HG02623 (cell line): ENCODE results near the gene CECR2.
"Not testable (repeated sequence)": the region's sequence is repeated elsewhere in the genome, so short reads cannot be mapped to it uniquely, and the experiment has no call there.

ENCODE experiments used
- ATAC-seq: cut with Tn5 transposase; IDR thresholded peaks from one replicate; pipeline ENCODE4 v1.9.1; 2021; ENCODE audit warnings: moderate library complexity; ENCODE audit not compliant: unreplicated experiment

Gene CECR2

GRCh38 chr22:17400305-17400704 is 31.0 kb downstream of the CECR2 start:
- no peak for ATAC-seq

- ATAC-seq, result no peak
Measured at GRCh38 chr22:17401728-17402127, 32.5 kb downstream of the CECR2 start.

DNA sequence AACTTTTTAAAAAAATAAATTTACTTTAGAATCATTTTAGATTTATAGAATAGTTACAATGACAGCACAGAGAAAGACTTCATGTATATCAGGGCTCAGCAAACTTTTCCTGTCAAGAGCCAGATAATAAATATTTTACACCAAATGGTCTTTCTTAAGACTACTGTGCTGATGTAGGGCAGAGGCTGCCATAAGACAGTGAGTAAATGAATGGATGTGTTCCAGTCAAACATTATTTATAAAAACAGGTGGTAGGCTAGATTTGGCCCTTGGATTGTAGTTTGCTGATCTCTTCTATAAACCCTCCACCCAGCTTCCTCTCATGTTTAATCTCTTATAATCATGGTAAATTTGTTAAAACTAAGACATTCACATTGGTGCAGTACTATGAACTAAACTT is 33.0 kb downstream of the CECR2 start:
- ATAC-seq, result no peak

GRCh38 chr22:17403906-17404305 is 34.6 kb downstream of the CECR2 start:
- no peak for ATAC-seq

DNA sequence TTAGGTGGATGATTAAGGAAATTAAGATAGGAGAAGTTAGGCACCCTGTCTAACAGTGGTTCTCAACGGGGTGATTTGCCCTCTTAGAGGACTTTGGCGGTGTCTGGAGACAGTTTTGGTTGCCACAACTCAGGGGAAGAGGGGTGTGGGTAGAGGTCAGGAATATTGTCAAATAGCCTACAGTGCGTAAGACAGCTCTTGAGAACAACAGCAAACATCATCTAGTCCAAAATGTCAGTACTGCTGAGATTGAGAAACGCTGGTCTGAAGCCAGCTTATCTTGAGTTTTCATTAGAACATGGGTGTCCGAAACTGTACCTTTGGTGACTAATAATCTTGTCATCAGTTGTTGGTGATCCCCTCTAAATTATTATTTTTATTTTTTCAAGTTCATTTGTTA is 38.4 kb downstream of the CECR2 start:
- ATAC-seq, result no peak

DNA sequence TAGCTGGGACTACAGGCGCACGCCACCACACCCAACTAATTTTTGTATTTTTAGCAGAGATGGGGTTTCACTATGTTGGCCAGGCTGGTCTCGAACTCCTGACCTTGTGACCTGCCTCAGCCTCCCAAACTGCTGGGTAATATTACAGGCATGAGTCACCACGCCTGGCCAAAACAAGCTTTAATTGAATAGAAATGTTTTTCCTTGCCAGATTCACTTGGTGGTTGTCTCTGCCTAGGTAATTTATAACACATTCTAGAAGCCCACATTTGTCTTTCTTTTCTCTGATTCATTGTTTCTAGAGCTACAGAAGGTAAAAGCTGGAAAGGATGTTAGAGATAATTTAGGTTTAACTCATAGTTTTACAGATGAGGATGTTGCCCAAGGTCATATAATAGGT is 41.3 kb downstream of the CECR2 start:
- ATAC-seq, result no peak

- no peak for ATAC-seq
Measured at GRCh38 chr22:17411213-17411612, 42.0 kb downstream of the CECR2 start.

- no peak for ATAC-seq
Measured at GRCh38 chr22:17412232-17412631, 43.0 kb downstream of the CECR2 start.

DNA sequence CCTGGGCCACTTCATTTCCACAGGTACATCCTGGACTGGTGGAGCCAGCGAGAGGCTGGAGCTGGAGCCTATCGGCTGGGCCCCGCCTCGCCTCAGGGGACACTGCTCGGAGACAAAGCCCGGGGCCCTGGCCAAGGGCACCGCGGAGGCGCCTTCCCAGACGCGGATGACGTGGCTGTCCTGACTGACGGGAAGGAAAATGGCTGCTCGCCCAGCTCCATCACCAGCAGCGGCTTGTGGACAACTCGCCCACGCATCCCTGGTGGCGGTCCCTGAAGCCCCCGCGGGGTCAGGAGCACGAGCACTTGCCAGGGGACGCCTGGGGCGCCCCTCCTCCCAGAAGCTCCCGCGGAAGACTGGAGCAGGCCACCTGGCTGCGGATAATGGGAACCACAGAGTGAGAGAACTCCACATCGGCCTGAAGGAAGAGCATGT is 49.6 kb downstream of the CECR2 start:
- no peak for ATAC-seq

- ATAC-seq, result no peak
Measured at GRCh38 chr22:17419348-17419747, 50.1 kb downstream of the CECR2 start.

- ATAC-seq, result no peak
Measured at GRCh38 chr22:17422736-17423343, 53.6 kb downstream of the CECR2 start.

- no peak for ATAC-seq
Measured at GRCh38 chr22:17423616-17424015, 54.4 kb downstream of the CECR2 start.

- not testable (repeated sequence) for ATAC-seq
Measured at GRCh38 chr22:17427528-17427927, 58.3 kb downstream of the CECR2 start.

DNA sequence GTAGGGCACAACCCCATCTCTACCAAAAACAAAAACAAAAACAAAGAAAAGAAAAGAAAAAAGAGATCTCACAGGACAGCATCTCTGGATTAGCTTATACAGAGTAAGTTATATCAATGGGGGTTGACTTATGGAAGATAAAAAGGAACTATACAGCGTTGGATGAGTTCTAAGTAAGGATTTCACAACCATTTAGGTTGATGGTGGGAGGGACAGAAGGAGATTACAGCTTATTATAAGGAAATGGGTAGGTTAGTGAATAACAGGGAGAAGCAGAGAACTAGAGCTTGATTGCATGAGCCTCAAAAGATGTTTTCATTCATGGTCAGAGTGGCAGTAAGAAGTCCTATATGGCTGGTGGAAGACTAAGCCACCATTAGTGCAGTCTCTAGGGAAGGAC is 60.3 kb downstream of the CECR2 start:
- no peak for ATAC-seq

- ATAC-seq, result no peak
Measured at GRCh38 chr22:17430412-17430811, 61.2 kb downstream of the CECR2 start.

DNA sequence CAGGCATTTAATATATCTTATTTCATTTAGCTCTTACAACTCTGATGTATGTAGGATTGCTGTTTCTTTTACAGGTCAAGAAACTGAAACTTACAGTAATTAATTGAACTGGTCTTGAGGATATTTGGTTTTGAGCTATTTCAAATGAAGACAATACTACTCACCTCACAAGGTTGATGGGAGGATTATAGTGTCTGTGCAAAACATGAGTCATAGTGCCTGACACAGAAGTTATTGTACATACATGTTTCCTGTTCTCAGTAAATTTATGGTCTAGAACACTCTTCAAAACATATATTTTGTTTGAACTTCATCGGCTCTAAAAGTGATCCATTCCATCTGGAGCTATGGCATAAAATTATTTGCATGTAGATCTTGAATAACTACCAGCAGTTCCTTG is 61.9 kb downstream of the CECR2 start:
- ATAC-seq, result no peak

DNA sequence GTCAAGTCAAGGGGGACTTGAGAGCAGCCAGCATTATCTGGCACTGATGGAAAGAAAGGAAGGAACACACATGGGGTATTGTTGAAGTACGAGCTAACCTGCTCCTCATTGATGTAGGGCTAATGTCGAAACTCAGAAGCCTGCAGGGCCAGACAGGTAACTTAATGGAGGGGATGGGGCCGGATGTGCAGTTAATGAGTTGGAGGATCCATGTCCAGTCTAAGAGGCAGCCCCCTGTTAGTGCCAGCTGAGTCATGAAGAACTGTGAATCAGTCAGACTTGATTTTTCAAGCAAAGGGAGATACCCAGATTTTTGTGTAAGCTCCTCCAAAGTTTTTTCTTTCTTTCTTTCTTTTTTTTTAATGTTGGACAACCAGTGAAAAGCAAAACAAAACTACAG is 65.6 kb downstream of the CECR2 start:
- no peak for ATAC-seq

DNA sequence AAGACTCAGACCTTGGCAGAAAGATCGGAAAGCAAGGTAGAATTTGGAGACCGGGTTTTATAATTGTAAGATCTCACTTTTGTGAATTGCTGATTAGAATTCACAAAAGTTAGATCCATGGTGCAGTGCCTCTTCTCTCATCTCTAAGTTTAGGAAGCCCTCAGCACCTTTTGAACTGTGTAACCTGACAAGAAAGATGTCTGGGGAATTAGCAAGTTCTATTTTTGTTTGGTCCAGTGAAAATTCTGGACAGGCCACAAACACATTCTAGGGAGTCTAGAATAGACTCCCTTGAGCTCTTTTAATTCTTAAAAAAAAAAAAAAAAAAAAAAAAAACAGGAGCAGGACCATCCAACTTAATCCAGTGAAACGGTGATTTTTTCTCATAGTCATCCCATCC is 66.1 kb downstream of the CECR2 start:
- no peak for ATAC-seq

DNA sequence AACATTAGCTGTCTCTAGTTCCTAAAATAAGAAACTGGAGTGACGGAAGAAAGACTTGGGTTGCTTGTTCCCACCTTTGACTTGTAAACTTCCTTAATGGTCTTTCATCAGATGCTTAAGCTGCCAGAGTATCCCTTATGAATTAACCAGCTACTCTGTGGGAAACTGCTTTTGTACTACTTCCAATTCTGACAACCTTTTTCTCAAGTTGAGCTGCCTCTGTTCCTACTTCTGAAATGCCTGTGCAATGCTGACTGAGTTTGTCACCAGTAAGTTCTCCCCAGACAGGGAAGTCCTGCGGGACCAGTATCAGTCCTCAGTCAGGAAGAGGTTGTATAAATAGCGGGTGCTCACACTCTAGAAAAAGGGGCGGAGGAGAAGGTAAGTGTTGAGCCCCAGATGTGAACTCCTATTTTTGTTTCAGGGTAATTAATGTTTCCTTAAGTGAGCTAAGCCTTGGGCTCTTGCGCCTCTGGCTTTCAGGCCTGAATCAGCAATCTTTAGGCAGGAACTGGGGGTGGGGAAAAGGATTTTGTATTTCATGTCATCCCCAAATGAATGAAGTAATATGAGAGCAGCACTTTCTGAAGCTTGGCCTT is 67.2 kb downstream of the CECR2 start:
- ATAC-seq, result no peak

DNA sequence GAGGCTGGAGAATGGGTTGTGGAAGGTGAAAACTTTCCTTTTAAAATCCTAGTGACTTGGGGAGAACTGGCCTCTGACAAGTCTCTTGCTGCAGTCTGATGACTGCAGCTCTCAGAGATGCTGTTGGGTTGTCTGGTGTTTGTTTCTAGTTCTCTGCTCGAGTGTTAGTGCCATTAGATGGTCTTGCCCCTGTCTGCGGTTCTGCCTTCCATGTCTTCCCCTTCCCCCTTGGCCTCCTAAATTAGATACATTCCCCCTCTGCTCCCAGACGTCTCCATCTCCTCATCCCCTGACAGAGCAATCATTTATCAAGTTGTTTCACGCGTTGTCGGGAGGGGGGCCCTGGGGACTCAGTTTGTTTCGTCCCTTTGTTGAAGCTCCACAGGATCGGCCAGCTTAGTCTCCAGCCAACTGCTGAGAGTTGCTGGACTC is 67.7 kb downstream of the CECR2 start:
- ATAC-seq, result no peak

- ATAC-seq, result no peak
Measured at GRCh38 chr22:17438026-17438425, 68.8 kb downstream of the CECR2 start.

- ATAC-seq, result no peak
Measured at GRCh38 chr22:17441326-17441725, 72.1 kb downstream of the CECR2 start.
